ENCODE data around the gene DIS3L2. TPM values are rescaled to one million over a fixed set of nuclear protein-coding genes. Genes with fewer than 3 reads are reported as not detected.

The DIS3L2 gene
- total RNA-seq, 1 donor, result 30.7 TPM

GRCh38 chr2:232299927-232300674 is 338.6 kb downstream of the DIS3L2 start:
- no peak overlapping the region for H3K4me3 ChIP-seq (ENCODE audit: low read depth, low read length)
- no peak for TF ChIP-seq CTCF (IDR thresholded peaks at IDR 0.05; ENCODE audit: insufficient read depth, low read depth, low read length)
- no peak for DNase-seq (ENCODE audit: low read depth)

- DNase-seq (ENCODE audit: low read depth), result peak; percentile 50
Measured at GRCh38 chr2:232300894-232301387, 339.4 kb downstream of the DIS3L2 start.

GRCh38 chr2:232304236-232304635 is 342.7 kb downstream of the DIS3L2 start:
- no peak for DNase-seq (ENCODE audit: low read depth)

More at GRCh38 chr2:232300894-232301387, 339.4 kb downstream of the DIS3L2 start:
- no peak overlapping the region for H3K4me3 ChIP-seq (ENCODE audit: low read depth, low read length)
- TF ChIP-seq CTCF (IDR thresholded peaks at IDR 0.05; ENCODE audit: insufficient read depth, low read depth, low read length), result no peak

GRCh38 chr2:232306741-232307305 is 345.3 kb downstream of the DIS3L2 start:
- TF ChIP-seq CTCF (IDR thresholded peaks at IDR 0.05; ENCODE audit: insufficient read depth, low read depth, low read length), result no peak
- no peak overlapping the region for H3K4me3 ChIP-seq (ENCODE audit: low read depth, low read length)
- DNase-seq (ENCODE audit: low read depth), result no peak

More at GRCh38 chr2:232304236-232304635, 342.7 kb downstream of the DIS3L2 start:
- TF ChIP-seq CTCF (IDR thresholded peaks at IDR 0.05; ENCODE audit: insufficient read depth, low read depth, low read length), result no peak
- H3K4me3 ChIP-seq (ENCODE audit: low read depth, low read length), result no peak overlapping the region

GRCh38 chr2:232307854-232308253 is 346.3 kb downstream of the DIS3L2 start:
- no peak for TF ChIP-seq CTCF (IDR thresholded peaks at IDR 0.05; ENCODE audit: insufficient read depth, low read depth, low read length)
- no peak overlapping the region for H3K4me3 ChIP-seq (ENCODE audit: low read depth, low read length)

DNA sequence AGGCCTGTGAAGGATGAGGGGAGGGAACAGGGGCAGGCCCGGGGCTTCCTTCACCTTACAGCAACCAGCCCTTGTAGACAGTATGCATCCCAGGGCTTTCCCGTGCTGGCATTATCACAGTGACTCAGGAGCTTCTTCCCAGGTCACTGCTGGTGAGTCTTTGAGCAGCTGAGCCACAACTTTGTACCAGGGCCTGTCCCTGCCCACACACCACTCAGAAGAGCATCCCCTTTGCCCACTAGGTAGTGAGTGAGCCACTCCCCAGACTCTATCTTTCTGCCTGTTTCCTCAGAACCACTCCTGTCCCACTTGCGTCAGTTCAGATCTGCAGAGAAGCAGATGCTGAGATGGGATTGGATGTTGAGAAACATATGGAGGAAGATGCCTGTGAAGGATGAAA is 347.5 kb downstream of the DIS3L2 start:
- DNase-seq (ENCODE audit: low read depth), result no peak
- no peak for TF ChIP-seq CTCF (IDR thresholded peaks at IDR 0.05; ENCODE audit: insufficient read depth, low read depth, low read length)
- no peak overlapping the region for H3K4me3 ChIP-seq (ENCODE audit: low read depth, low read length)

More at GRCh38 chr2:232307854-232308253, 346.3 kb downstream of the DIS3L2 start:
- no peak for DNase-seq (ENCODE audit: low read depth)

Measured in fibroblast of villous mesenchyme (primary cell).